Measurements from ENCODE around the gene SMG6. TPM values are rescaled to one million over a fixed set of nuclear protein-coding genes. Genes with fewer than 3 reads are reported as not detected.

The SMG6 gene
- total RNA-seq, 1 experiment from 2014 or later: 15.3 TPM

- Histone ChIP-seq H3K4me3 (no peak overlapping the region), H3K27me3 (no peaks in the 10 kb centered on the region), H3K36me3 (no peaks in the 10 kb centered on the region), H3K9me3 (no peaks in the 10 kb centered on the region)
- peak; percentile 59 for DNase-seq
These were observed 200.4 kb downstream of the SMG6 start for GRCh38 chr17:2102931-2103809.

GRCh38 chr17:2101448-2102257 is 201.9 kb downstream of the SMG6 start:
- no peak for DNase-seq

GRCh38 chr17:2095536-2095910 is 208.1 kb downstream of the SMG6 start:
- Histone ChIP-seq H3K4me3 (no peak overlapping the region), H3K36me3 (no peaks in the 10 kb centered on the region), H3K27me3 (no peaks in the 10 kb centered on the region), H3K9me3 (no peaks in the 10 kb centered on the region)
- no peak for DNase-seq

More at GRCh38 chr17:2101448-2102257, 201.9 kb downstream of the SMG6 start:
- Histone ChIP-seq H3K9me3 (no peaks in the 10 kb centered on the region), H3K4me3 (no peak overlapping the region), H3K36me3 (no peaks in the 10 kb centered on the region), H3K27me3 (no peaks in the 10 kb centered on the region)

GRCh38 chr17:2094891-2095535 is 208.6 kb downstream of the SMG6 start:
- no peak overlapping the region for H3K4me3 ChIP-seq
- H3K36me3 ChIP-seq: no peaks in the 10 kb centered on the region
- no peaks in the 10 kb centered on the region for H3K9me3 ChIP-seq
- DNase-seq: peak; percentile 61
- H3K27me3 ChIP-seq: no peaks in the 10 kb centered on the region

- H3K36me3 ChIP-seq: no peaks in the 10 kb centered on the region
- no peaks in the 10 kb centered on the region for H3K27me3 ChIP-seq
- H3K4me3 ChIP-seq: no peak overlapping the region
- no peaks in the 10 kb centered on the region for H3K9me3 ChIP-seq
- DNase-seq: no peak
These were observed 210.2 kb downstream of the SMG6 start for GRCh38 chr17:2093349-2093748.

- H3K9me3 ChIP-seq: no peaks in the 10 kb centered on the region
- H3K4me3 ChIP-seq: no peak overlapping the region
- H3K27me3 ChIP-seq: no peaks in the 10 kb centered on the region
- DNase-seq: no peak
- H3K36me3 ChIP-seq: no peaks in the 10 kb centered on the region
These were observed 211.3 kb downstream of the SMG6 start for GRCh38 chr17:2092253-2092652.

GRCh38 chr17:2090804-2091534 is 212.6 kb downstream of the SMG6 start:
- Histone ChIP-seq H3K27me3 (no peaks in the 10 kb centered on the region), H3K4me3 (no peak overlapping the region), H3K36me3 (no peaks in the 10 kb centered on the region), H3K9me3 (no peaks in the 10 kb centered on the region)
- DNase-seq: peak; percentile 76

GRCh38 chr17:2090210-2090641 is 213.4 kb downstream of the SMG6 start:
- no peaks in the 10 kb centered on the region for H3K9me3 ChIP-seq
- H3K4me3 ChIP-seq: no peak overlapping the region
- no peaks in the 10 kb centered on the region for H3K27me3 ChIP-seq
- DNase-seq: no peak
- no peaks in the 10 kb centered on the region for H3K36me3 ChIP-seq

- no peak overlapping the region for H3K4me3 ChIP-seq
- no peaks in the 10 kb centered on the region for H3K27me3 ChIP-seq
- no peak for DNase-seq
- H3K9me3 ChIP-seq: no peaks in the 10 kb centered on the region
- no peaks in the 10 kb centered on the region for H3K36me3 ChIP-seq
These were observed 214.6 kb downstream of the SMG6 start for GRCh38 chr17:2089021-2089422.

- no peak for DNase-seq
- Histone ChIP-seq H3K36me3 (no peaks in the 10 kb centered on the region), H3K9me3 (no peaks in the 10 kb centered on the region), H3K4me3 (no peak overlapping the region), H3K27me3 (no peaks in the 10 kb centered on the region)
These were observed 215.9 kb downstream of the SMG6 start for GRCh38 chr17:2087597-2088211.

GRCh38 chr17:2086306-2086705 is 217.3 kb downstream of the SMG6 start:
- no peak for DNase-seq
- no peaks in the 10 kb centered on the region; the same call in 1 of the 2 replicates for H3K36me3 ChIP-seq
- no peaks in the 10 kb centered on the region for H3K9me3 ChIP-seq

GRCh38 chr17:2085648-2085949 is 218.0 kb downstream of the SMG6 start:
- Histone ChIP-seq H3K9me3 (no peaks in the 10 kb centered on the region), H3K27me3 (no peaks in the 10 kb centered on the region), H3K36me3 (no peaks in the 10 kb centered on the region; the same call in 1 of the 2 replicates), H3K4me3 (no peak overlapping the region)
- DNase-seq: peak; percentile 38

More at GRCh38 chr17:2086306-2086705, 217.3 kb downstream of the SMG6 start:
- Histone ChIP-seq H3K4me3 (no peak overlapping the region), H3K27me3 (no peaks in the 10 kb centered on the region)

- no peak overlapping the region for H3K4me3 ChIP-seq
- no peak for DNase-seq
- no peaks in the 10 kb centered on the region; the same call in 1 of the 2 replicates for H3K36me3 ChIP-seq
- H3K27me3 ChIP-seq: no peaks in the 10 kb centered on the region
- H3K9me3 ChIP-seq: no peaks in the 10 kb centered on the region
These were observed 218.6 kb downstream of the SMG6 start for GRCh38 chr17:2084766-2085647.

GRCh38 chr17:2084036-2084765 is 219.4 kb downstream of the SMG6 start:
- Histone ChIP-seq H3K27me3 (no peaks in the 10 kb centered on the region), H3K36me3 (no peaks in the 10 kb centered on the region; the same call in 1 of the 2 replicates), H3K4me3 (no peak overlapping the region), H3K9me3 (no peaks in the 10 kb centered on the region)
- DNase-seq: peak; percentile 44

GRCh38 chr17:2083613-2084035 is 220.0 kb downstream of the SMG6 start:
- no peaks in the 10 kb centered on the region; the same call in none of the 2 replicates for H3K36me3 ChIP-seq
- no peak for DNase-seq
- H3K27me3 ChIP-seq: no peaks in the 10 kb centered on the region
- H3K9me3 ChIP-seq: no peaks in the 10 kb centered on the region
- no peak overlapping the region for H3K4me3 ChIP-seq
